Measurements from ENCODE around the gene TMEM213.
A peak's percentile ranks its signal among the peaks of the same experiment; 100 is the strongest.

Gene TMEM213

DNA sequence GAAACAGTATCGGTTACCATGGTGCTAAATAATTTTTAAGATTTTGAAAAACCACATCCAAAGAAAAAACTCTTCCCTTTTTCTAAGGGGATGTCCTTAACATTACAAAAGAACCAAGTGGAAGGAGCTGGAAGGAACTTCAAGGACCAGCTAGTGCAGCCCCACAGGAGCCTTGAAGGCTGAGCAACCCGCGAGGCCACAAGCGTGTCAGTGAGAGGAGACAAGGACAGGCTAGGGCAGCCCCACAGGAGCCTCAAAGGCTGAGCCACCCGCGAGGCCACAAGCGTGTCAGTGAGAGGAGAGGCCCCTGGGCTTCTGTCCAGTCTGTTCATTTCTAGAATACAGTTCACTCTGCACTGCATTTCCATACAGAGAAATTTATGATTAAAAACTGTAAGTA lies 80.3 kb downstream of the TMEM213 start:
- DNase-seq: no peak

DNA sequence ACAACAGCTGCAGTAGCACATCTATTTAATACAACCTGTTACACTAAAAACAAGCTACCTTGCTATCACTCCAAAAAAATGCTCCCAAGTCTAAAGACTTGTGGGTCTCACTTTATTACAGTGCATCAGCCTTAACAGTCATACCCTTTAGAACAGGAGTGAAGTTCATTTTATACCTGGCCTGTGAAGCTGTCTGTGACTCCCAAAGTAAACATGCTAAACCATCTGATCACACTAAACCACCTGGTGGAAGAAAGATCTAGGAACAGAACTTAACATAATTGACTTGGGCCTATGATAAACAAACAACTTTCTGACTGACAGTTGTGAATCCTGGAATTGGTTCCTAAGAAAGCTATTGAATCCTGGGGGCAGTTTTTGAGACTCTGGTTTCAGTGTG lies 81.1 kb downstream of the TMEM213 start:
- no peak for DNase-seq

DNA sequence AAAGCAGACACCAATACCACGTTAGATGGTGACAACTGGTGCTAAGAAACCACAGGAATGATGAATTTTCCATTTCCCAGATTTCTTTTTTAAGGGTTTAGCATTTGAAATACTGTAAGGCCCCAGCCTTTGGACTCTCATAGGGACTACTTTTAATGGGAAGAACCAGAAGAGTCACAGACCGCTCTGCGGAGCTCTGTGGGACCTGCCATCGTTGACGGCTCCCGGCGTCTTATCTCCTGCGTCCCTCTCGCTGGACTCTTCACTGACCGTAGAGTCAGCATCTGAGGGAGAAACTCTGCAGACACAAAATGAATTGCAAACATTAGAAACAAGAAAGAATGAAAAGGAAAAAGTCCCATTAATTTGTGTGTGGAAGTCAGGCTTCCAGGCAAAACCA lies 81.6 kb downstream of the TMEM213 start:
- no peak for DNase-seq

DNA sequence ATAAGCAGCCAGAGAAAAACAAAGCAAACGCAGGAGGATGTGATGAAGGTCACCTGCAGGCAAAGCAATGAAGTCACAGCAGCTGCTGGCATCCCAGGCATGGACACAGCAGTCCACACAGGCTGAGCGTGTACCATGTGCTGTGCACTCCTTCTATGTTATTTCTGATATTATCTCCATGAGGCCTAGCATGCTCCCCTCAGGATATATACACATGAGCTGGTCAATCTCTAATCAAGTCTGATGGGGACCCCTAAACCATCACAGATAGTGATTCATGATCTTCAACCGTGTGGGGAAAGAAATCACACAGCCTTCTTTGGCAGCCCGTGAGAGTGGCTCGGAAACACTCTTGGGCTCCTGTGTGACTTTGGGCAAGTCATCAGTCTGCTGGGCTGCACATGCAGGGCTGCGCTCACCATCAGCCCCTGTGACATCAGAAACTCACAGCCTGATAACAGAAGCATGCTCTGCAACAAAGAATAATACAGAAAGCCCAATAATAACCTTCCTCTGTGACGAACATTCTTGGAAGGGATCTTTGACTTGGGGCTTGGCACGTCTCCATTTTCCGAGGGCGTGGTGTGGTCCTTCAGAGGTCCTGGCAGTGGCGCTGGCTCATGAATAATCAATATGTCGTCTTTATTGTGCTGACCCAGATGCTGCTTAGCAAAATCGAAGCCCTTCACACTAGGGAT lies 83.2 kb downstream of the TMEM213 start:
- DNase-seq: no peak

DNA sequence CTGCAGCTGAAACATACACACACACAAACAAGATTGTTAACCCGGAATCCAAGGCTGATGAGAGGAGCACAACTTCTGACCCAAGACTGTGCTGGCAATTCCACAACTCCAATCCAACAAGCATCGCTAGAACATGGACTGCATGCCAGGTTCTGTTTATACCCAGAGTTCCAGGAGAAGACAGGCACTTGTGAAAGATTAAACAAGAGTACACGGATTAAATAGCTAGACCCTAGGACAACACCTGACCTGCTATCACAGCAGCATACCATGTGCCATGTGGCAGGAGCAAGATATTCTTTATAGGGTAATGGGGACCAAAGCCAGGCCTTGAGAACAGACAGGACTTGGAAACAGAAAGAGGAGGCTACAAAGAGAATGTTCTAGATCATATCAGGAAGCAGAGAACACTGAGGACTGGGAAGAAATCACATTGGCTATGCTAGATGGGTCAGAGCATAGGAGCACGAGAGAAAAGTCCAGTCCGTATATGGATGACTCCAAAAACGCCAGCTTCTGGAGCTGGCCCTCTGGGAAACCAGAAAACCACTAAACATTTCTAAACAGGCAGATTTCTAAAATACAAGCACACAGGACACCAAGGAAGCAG lies 83.9 kb downstream of the TMEM213 start:
- no peak for DNase-seq

DNA sequence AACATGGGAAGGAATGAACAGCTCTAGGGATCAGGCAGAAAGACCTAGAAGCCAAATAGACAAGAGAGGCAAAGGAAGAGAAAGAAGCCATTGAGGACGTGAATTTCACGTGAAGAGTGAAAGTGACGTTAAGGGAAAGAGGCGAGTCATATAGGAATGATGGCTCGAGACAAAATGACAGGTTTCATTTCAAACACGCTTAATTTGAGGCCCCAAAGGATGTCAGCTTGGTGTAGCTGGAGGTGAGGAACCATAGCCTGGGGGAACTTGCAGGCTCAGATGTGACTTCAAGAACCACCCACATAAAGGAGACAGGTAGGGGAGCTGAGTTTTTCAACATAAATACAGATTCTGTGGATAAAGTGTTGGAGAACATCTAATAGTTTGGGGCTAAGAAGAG lies 84.5 kb downstream of the TMEM213 start:
- no peak for DNase-seq

DNA sequence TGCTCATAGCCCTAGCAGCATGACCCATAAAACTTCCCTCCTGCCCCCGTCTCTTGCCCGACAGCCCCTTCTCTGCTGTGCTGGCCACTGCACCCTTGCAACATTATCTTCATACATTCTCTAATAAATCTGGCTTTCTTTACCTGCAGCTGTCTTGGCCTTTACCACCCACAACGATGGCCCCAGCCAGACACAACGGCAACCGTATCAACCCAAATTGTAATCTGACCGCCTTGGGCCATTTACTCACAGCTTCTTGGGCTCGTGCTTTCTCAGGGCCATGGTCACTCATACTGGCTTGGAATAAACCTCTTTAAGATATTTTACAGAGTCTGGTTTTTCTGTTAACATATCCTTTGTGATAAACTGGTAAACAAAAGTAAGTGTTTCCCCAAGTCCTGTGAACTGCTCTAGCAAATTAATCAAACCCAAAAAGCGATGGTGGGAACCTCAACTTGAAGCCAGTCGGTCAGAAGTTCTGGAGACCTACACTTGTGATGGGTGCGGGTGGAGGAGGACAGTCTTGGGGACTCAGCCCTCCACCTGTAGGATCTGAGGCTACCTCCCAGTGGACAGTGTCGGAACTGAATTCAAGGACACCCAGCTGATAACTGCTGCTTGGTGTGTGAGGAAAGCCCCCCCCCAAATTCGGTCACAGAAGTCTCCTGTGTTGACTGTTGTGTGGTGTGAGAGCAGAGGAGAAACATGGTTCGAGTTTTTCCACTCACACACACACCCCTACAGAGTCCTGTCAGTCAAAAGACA lies 87.8 kb downstream of the TMEM213 start:
- DNase-seq: no peak

DNA sequence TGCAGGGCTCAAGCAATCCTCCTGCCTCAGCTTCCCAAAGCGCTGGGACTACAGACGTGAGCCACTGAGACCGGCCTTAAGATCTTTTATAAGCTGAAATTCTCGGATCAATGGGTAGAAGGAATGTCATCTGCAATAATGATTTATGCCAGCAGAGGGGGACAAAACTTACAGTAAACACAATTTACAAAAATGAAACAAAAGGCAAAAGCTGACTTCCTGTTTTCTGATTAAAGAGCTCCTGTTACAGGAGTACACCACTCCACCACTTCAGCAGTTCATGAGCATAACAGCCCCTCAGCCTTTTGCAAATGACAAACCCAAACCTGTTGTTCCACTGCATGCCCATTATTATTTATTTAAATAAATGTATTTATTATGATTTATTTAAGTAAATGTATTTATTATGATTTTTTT lies 88.7 kb downstream of the TMEM213 start:
- peak; percentile 59 for DNase-seq

DNA sequence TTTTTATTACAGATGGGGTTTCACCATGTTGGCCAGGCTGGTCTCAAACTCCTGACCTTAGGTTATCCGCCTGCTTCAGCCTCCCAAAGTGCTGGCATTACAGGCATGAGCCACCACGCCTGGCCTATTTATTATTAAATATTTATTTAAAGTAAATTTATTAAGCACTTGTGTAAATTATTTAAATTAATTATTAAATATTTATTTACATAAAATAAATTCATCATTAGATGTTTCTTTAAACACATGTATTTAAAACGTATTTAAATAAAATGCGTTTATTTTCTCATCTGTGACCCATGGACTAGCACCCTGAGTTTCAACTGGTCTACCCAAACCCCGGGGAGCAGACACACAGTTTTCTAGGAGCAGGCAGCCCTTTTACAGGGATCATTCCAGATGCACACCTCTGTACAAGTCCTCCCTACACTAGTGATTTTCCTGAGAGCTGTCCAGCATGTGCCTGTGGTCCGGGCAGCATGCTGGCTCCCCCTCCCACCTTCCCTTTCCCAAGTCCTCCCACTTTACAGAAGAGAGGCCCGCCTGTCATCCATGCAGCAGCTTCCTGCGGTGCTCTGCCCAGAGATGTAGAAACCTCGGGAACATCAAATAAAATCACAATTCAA lies 89.4 kb downstream of the TMEM213 start:
- no peak for DNase-seq

Measured in fibroblast of skin of back (primary cell).